Right lung (tissue), 5 donors: Measurements from ENCODE around the gene C1orf226. TPM values are rescaled to one million over a fixed set of nuclear protein-coding genes. Genes with fewer than 3 reads are reported as not detected.

Experiments
- DNase-seq, 2 donors: peaks; one replicate each; pipeline ENCODE4 v3.0.0-alpha.2; 2013
- polyA plus RNA-seq, 5 donors: library from polyadenylated mRNA; unstranded; fragments of 120-200 nt; gene quantifications; one replicate each; pipeline versions ENCODE4 v1.2.1 to v1.2.3, GENCODE V29; 2013; ENCODE audit warnings: inconsistent platforms in 1 of 5, low replicate concordance in 1 of 5; ENCODE audit not compliant: insufficient read length in 5 of 5, insufficient read depth in 1 of 5

The C1orf226 gene
- polyA plus RNA-seq, 5 donors = 3.7 to 5.5 (median 4.3) TPM

DNA sequence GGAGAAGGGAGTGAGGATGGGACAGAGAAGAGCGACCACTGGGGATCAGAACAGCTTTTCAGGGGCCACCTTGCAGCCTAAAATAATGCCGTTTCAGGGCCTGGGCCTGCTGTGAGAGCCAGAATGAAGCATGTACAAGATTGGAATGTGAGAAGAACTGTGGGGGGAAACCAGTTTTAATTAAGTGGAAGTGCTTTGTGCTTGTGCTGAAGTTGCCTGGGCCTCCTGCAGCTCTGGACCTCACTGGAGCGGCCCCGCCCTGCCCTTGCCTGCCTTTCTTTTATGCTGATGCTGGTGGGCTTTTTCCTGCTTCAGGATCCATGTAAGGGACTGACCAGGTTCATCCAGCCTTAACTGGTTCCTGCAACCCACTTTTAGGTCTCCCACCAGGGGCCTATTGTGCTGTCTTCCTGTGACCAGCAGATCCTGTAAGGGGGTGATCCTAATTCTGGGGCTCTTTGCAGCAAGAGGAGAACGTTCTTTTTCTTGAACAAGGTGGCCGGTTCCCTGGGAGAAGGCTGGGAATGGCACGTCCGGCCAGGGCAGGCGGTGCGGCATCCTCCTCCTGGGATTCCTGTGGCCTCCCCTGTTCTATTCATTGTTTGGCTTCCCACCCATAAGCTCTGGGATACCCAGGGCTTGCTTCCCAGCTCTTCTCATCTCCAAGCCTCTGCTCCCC, 3.2 kb downstream of the C1orf226 start:
- no peak for DNase-seq

DNA sequence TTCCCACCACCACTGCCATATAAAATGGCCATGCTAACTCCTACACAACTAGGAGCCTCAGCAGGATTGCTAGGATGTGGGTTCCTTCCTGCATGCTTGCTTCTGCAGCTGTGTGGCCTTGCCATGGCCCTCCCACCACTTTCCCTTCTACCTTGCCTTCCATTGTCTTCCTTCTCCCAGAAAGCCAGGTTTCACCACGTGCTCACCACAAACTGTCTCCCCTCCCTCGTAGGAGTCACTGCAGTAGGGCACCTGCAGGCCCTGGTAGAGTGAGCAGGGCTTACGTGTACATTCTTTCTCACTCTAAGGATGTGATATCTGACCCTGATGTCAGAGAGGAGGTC, 3.7 kb downstream of the C1orf226 start:
- DNase-seq = no peak

DNA sequence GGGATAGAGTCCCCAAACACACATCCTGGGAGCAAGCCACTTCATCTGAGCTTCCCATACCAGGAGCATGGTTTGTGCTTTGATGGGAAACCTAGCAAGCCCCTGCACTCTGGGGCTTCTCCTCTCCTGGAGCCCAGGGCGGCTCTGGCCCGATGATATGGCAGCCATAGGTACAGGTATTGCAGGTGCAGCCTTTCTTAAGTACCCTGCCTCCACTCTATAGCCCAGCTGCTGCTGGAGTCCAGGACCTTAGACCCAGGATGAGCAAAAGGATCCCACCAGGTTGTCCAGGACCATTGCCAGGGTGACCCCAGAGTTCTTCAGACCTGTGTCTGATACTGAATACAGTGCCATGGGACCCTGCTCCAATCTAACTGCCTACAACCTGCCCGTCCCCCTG, 4.2 kb downstream of the C1orf226 start:
- no peak for DNase-seq

DNA sequence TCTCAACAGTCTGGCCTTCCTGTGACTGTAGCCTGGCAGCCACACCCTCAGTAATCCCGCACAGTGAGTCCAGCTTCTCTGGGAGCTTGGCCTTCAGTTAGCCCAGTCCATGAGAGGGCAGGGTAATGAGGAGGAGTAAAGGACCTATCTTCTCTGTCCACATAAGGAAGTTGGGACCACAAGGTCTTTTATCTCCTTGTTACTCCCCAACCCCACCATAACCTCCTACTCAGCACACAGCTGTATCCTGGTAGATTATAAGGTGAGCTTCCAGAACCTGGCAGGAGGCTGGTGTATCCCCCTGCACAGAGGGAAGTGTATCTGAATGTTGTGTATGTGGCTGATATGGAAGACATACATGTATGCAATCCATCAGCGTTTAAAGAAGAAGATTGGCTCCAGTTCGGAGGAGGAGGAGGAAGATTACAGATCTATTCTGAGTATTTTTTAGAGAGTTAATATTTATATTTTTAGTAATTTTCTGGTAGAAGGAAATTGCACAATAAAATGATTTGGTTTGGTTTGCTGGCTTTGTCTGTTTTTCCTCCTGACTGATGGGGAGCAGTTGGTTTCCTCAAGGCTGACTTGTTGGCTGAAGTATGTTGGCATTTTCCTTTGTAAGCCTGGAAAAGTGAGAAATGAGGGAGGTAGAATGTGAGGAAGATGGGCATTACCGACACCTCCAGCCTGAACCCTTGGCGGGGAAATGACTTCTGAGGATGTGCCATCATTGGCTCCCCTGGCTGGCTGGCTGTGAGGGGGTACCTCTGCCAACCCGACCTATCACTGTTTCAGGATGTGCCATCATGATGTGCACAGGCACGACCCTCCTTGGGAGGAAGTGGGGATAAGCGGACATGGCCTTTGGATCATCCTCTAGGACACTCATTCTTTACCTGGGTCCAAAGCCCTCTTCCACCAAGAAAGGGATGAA, 5.0 kb downstream of the C1orf226 start:
- no peak for DNase-seq

DNA sequence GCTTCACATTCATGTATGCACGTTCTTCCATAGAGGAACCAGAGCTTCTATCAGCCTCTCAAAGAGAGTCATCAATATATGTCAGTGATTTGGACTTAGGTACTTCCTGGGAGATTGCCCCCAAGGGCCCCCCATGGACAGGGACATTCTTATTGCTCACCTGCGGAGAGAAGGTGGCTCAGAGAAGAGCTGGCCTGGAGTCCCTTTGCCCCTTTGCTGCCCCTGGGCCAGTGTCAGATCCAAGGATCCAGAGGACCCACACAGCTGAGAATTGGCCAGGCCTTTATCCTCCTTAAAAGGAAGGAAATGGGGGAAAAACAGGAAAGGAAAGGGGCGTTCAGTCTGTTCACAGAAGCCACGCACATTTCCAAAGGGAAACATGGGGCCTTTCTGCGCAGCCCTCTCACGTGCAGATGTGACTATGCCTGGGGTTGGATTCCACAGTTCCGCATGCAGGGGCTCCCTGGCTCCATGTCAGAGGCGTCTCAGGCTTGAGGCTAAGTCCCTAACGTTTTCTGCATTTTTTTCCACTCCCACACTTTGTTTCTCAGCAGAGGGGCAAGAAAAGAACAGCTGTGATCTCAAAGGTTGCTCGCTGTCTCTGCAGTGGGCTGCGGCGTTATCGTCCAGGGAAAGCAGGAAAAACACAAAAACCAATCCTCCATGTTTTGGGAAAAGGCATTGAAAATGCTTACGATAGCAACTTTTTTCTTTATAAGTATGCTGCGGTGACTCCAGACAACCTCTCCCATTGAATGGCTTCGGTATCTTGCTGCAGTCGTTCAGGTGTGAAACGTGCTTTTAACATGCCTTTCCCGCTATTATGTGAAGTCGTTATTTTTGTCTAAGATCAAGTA, 5.9 kb downstream of the C1orf226 start:
- DNase-seq = no peak

DNA sequence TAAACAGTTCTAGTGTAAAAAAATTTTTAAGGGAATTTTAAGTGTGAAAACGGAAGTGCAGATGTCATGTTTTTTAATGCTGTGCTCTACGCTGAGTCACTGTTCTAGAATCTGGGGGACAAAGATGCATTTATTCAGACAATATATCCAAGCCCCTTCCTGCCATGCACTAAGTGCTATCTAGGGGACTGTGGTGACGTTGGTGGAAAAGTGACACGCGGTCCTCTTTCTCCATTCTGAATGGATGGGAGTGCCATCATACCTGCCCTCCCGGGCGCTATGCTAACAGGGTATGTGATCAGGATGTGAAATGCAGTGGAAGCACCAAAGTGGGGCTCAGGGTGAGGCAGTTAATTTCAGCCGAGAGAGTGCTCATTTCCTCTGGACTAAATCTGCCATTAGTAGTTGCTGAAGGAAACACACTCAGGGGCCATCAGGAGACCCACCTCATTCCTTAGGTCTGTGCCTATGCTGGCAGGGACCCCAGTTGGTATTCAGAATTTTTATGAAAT, 6.6 kb downstream of the C1orf226 start:
- DNase-seq = no peak

DNA sequence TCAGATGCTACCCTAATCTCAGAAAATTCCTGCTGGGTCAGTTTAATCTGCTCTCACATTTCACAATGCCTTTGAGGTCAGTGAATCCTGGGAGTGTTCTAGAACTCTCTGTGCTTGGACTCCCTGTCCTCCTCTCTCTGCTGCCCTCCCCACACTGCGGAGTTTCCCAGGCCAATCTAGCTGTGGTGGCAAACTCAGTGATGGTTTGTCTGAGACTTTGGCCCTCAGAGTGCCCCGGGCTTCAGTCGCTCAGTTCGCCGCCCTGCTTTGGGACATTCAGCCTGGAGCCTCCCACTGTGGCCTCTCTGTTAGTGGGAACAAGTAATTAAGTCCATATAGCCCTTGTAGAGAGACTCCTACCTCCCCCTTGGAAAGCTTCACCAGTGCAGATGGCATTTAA, 7.1 kb downstream of the C1orf226 start:
- DNase-seq = no peak

DNA sequence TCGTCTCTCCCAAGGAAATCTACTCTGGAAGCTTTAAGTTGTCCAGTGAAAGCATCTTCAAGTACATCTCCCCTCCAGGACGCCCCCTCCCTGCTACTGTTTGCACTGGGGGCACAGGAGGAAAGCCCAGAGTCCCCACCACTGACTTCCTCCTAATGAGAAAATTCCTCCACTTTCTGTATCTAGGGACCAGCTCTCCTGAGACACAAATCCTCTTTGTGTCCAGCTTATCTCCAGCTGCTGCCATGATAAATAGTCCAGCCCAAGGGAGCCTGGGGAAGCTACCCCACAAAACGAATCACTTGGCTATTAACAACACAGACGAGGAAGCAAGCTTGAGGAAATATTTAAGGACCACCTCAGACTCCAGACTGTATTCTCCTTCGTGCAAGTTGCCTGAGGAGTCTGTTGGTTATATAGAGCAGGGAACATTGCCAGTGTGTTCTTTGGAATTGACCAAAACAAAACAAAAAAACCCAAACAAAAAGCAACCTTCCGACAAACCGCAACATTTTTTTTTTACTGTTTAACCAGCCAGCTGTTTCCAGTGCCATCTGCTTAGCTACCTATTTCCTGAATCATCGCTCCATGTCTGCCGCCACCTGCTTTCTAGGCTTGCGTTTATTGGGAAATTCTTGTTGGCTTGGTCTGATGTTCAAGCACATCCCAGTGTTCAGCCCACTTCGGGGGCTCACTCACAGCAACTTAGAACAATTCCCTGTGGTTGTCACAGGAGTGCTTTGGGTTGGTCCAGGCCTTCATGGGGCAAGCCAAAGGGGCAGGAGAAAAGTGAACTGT, 7.7 kb downstream of the C1orf226 start:
- no peak for DNase-seq

DNA sequence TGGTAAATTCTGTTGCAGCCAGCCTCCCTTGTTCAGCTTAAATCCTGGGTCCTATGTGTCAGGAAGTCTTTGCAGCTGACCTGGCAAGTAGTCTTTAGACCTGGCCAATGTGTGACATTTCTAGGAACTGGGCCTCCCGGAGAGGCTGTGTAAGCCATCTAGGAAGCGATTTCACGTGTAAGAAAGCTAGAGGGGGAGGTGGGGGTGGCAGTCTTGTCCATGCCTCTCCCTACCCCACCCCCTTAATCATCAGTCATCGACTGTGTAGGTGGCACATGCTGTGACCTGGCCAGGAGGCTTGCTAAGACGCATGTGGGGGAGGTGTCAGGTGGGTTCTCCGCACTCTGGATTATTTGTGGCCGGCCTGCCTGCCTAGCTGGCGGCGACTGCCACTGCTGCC, 8.4 kb downstream of the C1orf226 start:
- no peak for DNase-seq

DNA sequence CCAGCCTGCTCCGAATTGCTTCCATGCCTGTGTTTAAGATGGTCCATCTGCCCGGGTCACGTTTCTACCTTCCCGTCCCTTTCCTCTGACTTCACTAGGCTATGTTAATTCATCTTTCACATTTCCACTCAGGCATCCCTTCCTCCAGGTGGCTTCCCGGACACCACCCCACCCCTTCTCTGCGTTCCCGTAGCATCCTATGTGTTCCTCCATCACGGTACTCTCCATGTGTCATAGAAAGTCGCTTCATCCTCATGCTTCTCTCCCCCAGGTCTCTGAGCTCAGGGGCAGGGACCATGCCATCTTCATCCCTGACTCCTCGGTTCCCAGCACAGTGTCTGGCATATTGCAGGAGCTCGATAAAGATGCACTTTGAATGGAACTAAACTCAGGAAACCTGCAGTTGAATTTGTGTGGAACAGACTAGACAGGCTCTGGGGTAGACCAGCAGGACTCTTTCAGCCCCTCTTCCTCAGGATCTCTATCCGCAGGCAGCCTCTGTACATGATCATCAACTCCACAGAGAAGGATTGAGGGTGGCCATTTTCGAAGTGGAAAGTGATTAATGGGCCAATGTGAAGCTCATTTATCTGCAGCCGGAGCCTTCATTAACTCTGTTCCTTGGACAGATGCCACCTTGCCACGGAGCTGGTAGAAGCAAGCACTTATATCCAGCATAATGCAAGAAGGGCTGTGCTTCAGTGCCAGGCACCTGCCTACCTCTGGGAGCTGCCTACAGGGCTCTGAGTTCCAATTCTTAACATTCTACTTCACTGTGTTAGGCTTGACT, 9.1 kb downstream of the C1orf226 start:
- no peak for DNase-seq

DNA sequence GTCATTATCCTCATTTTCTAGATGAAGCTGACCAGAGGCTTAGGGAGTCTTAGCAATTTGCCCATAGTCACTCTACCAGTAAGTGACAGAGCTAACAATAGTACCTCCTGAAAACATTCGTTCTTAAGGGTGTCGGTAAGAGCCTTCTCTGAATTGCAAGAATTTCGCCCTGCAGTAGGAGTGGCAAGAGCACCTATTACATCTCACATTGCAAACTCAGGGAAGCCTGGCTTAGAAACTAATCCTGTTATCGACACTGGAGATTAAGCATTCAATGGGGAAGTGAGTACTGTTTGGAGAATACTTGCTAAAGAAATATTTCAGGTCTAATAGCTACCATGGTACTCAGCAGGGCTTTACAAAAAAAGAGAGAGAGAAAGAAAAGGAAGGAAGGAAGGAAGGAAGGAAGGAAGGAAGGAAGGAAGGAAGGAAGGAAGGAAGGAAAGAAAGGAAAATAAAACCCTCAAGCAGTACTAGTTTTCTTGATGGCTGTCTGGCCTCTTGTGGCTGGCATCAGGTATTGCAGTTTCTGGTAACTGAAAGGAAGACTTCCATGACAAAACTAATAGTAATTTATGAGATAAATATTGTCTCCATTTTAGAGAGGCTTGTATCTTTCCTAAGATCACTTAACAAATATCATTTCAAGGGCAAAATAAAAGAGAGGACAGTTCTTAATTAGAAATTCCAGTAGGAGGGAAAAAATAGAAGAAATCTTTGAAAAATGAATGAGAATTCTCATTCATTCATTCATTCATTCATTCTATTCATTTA, 10.4 kb downstream of the C1orf226 start:
- peak; percentile 20 to 26 for DNase-seq

DNA sequence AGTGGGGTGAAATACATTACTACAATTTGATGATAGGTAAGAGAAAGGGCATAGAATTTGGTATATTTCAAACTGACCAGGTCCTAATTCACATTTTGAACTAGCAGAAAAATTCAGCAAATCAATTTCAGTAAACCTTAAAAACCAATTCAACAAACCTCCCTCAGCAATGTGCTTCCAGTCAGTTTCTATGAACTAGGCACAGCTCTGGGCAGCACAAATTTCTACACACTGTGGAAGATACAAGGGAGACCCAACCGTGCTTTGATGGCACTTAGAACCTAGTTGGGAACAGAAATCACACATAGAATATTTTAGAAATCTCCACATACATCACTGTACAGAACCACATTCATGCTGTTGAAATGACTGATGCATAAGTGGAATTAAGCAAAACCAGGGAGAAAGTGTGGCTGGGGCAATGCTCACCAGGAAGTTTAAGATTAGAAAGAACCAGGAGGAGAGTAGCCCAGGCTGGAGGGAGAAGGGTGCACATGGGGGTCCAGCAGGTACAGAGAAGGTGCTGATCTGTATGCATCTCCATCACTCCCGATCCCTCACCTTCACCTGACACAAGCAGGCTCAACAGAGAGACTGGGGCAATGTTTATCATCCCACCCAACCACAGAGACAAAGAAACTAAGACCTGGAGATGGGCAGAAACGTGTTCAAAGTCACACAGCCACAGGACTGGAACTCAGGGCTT, 14.8 kb downstream of the C1orf226 start:
- no peak for DNase-seq

DNA sequence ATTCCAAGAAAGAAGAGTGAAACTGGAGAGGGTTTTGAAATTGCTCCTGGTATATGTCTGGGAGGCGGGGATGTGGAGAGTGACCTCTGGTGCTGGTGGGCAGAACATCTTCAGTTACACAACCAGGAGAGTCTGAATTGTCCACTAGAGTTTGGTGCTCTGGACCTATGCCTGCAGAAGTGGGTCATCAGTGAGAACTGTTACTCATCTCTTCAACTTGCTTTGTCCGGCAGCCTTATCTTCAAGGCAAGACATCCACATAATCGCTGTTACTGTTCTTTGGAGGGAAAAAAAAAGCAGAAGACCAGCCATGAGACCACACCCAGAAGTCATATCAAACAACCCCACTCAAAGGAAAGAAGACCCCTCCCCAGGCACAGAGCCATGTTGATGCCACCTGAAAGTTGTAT, 15.5 kb downstream of the C1orf226 start:
- no peak for DNase-seq

DNA sequence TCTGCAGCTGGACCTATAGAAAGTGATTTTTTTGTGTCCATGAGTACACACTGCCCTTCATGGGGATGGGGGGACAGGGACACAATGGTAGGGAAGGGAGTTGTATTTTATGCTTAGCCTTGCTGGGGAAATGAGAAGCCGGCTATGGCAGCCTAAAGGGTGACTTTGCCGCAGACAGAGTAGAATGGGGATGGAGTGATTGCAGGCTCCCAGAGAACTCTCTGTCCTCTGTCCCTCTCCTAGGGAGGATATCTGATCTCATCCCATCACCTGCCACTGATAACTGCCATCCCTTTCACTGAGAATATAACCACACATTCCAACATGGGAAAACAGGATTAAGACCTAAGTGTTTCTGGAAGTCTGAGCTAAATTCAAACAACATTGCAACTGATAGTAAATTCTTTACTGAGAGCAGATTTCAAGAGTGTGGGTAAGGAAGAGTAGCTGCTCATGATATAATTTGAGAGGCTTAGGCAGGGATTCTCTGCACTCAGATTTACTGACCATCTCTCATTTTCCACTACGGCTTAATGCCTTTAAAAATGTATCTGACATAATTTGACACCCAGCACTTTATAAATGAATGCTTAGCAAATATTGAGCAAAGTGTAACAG, 16.5 kb downstream of the C1orf226 start:
- no peak for DNase-seq

DNA sequence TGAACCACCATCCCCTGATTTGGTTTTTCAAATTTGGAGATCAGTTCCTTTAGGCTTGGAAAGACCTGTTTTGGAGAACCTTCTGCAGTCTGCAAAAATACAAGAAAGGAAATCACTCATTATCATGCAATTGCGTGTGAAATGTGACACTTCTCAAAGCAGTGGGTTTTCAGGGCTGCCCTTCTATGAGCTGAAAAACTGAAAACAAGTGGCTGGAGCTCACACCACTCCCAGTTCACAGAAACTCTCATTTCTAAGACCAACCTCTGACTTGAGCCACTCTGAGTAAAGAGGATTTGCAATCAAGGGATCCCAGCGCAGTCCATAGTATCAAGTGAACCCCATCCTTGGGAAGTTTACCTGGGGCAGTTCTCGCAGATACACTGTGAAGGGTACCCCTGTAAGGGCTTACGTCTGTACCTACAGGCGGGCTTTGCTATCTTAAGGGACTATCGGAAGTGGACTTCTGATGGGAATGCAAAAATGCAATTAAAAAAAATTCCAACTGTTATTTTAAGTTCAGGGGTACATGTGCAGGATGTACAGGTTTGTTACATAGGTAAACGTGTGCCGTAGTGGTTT, 17.6 kb downstream of the C1orf226 start:
- DNase-seq = no peak

DNA sequence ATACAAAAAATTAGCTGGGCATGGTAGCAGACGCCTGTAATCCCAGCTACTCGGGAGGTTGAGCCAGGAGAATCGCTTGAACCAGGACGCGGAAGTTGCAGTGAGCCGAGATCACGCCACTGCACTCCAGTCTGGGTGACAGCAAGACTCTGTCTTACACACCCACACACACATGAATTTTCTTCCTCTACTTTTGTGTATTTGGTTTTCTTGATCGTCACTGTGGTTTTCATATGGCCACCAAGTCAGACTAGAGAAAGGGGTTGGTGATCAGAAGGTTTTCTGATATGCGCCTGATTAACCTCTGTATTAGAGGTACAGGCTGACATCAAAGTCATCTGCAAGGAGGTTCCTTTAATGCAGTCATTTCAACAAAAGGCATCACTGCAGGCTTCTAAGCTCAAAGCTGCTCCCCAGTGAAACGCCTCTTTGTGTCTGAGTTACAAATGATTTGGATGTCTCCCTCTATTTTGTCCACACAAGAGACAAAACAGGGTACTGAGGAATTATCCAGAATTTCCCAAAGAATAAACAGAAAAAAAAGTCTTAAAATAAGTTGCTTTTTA, 19.3 kb downstream of the C1orf226 start:
- DNase-seq = no peak

DNA sequence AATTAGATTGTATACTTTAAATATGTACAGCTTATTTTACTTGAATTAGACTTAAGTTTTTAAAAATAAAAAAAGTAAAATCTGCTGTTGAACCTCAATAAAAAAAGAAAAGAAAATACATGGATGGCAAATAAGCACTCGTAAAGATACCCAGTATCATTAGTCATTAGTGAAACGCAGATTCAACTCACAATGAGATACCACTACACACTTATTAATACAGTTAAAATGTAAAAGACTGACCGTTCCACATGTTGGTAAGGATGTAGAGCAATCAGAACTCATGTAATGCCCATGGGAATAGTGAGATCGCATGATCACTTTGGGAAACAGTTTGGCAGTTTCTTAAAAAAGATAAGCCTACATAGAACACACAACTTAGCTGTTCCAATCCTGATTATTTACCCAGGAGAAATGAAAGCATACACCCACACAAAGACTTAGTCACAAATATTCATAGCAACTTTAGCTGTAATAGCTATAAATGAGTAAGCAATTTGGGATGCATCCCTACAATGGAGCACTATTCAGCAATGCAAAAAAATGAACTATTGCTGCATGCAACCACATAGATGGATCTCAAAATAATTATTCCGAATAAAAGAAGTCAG, 23.1 kb downstream of the C1orf226 start:
- no peak for DNase-seq
